Measurements from ENCODE around the gene LDB3. TPM values are rescaled to one million over a fixed set of nuclear protein-coding genes. Genes with fewer than 3 reads are reported as not detected.

Gene LDB3
- total RNA-seq, 1 donor from 2014 or later = 0.46 TPM

- no peak for DNase-seq (ENCODE audit: extremely low spot score, unreplicated experiment)
- H3K4me3 Mint-ChIP-seq (ENCODE audit: unreplicated experiment) = no peak overlapping the region
- no peaks in the 10 kb centered on the region for H3K27me3 Mint-ChIP-seq (ENCODE audit: unreplicated experiment)
- no peaks in the 10 kb centered on the region for H3K36me3 Mint-ChIP-seq (ENCODE audit: unreplicated experiment)
- TF ChIP-seq, protein P1, sequence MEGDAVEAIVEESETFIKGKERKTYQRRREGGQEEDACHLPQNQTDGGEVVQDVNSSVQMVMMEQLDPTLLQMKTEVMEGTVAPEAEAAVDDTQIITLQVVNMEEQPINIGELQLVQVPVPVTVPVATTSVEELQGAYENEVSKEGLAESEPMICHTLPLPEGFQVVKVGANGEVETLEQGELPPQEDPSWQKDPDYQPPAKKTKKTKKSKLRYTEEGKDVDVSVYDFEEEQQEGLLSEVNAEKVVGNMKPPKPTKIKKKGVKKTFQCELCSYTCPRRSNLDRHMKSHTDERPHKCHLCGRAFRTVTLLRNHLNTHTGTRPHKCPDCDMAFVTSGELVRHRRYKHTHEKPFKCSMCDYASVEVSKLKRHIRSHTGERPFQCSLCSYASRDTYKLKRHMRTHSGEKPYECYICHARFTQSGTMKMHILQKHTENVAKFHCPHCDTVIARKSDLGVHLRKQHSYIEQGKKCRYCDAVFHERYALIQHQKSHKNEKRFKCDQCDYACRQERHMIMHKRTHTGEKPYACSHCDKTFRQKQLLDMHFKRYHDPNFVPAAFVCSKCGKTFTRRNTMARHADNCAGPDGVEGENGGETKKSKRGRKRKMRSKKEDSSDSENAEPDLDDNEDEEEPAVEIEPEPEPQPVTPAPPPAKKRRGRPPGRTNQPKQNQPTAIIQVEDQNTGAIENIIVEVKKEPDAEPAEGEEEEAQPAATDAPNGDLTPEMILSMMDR (IDR thresholded peaks at IDR 0.05) = no peak
- H3K27ac Mint-ChIP-seq (ENCODE audit: unreplicated experiment) = peak overlapping the region; percentile 34
- no peaks in the 10 kb centered on the region for H3K9me3 Mint-ChIP-seq (ENCODE audit: unreplicated experiment)
- H3K4me1 Mint-ChIP-seq (ENCODE audit: unreplicated experiment) = peaks cover 50% of the 10 kb centered on the region
These were observed 3.8 kb downstream of the LDB3 start for GRCh38 chr10:86671985-86672710.

DNA sequence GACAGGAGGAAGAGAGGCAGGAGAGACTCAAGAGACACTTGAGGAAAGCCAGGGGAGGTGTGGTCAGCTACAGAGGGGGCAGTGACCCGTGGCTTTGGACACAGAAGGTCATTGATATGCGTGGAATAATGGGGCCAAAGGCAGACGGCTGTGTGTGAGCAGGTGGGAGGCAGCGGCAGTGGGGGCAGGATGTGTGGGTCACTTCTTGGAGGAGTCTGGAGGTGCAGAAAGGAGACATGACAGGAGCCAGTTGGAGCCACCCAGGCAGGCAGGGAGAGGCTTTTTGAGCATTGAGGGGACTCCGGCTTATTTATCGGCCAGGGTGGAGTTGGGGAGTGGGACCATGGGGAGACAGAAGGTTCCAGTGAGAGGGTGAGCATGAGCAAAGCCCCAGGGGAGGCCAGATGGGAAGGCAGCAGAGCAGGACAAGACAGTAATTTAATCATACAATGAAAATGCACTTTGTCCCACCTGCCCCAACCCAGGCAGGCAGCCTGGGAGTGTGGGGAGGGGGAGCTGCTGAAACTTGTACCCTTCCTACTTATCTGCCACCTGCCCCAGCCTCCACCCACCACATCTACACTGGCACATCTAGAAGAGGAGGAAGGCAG, 5.0 kb downstream of the LDB3 start:
- DNase-seq (ENCODE audit: extremely low spot score, unreplicated experiment) = no peak
- Mint-ChIP-seq H3K36me3 (ENCODE audit: unreplicated experiment) (no peaks in the 10 kb centered on the region), H3K27ac (ENCODE audit: unreplicated experiment) (no peak overlapping the region), H3K9me3 (ENCODE audit: unreplicated experiment) (no peaks in the 10 kb centered on the region), H3K27me3 (ENCODE audit: unreplicated experiment) (no peaks in the 10 kb centered on the region), H3K4me3 (ENCODE audit: unreplicated experiment) (no peak overlapping the region), H3K4me1 (ENCODE audit: unreplicated experiment) (peaks cover 41% of the 10 kb centered on the region)
- TF ChIP-seq, protein P1 (IDR thresholded peaks at IDR 0.05) = no peak

- Mint-ChIP-seq H3K27ac (ENCODE audit: unreplicated experiment) (no peak overlapping the region), H3K4me3 (ENCODE audit: unreplicated experiment) (no peak overlapping the region), H3K4me1 (ENCODE audit: unreplicated experiment) (peaks cover 34% of the 10 kb centered on the region), H3K27me3 (ENCODE audit: unreplicated experiment) (no peaks in the 10 kb centered on the region), H3K9me3 (ENCODE audit: unreplicated experiment) (no peaks in the 10 kb centered on the region), H3K36me3 (ENCODE audit: unreplicated experiment) (no peaks in the 10 kb centered on the region)
- DNase-seq (ENCODE audit: extremely low spot score, unreplicated experiment) = no peak
- TF ChIP-seq, protein P1 (IDR thresholded peaks at IDR 0.05) = no peak
These were observed 5.7 kb downstream of the LDB3 start for GRCh38 chr10:86673827-86674581.

- H3K4me1 Mint-ChIP-seq (ENCODE audit: unreplicated experiment) = peaks cover 29% of the 10 kb centered on the region
- H3K4me3 Mint-ChIP-seq (ENCODE audit: unreplicated experiment) = no peak overlapping the region
- DNase-seq (ENCODE audit: extremely low spot score, unreplicated experiment) = no peak
- H3K36me3 Mint-ChIP-seq (ENCODE audit: unreplicated experiment) = no peaks in the 10 kb centered on the region
- TF ChIP-seq, protein P1 (IDR thresholded peaks at IDR 0.05) = no peak
- H3K27me3 Mint-ChIP-seq (ENCODE audit: unreplicated experiment) = no peaks in the 10 kb centered on the region
- no peaks in the 10 kb centered on the region for H3K9me3 Mint-ChIP-seq (ENCODE audit: unreplicated experiment)
- no peak overlapping the region for H3K27ac Mint-ChIP-seq (ENCODE audit: unreplicated experiment)
These were observed 6.6 kb downstream of the LDB3 start for GRCh38 chr10:86674912-86675311.

- Mint-ChIP-seq H3K36me3 (ENCODE audit: unreplicated experiment) (no peaks in the 10 kb centered on the region), H3K27ac (ENCODE audit: unreplicated experiment) (no peak overlapping the region), H3K4me3 (ENCODE audit: unreplicated experiment) (no peak overlapping the region), H3K4me1 (ENCODE audit: unreplicated experiment) (peaks cover 28% of the 10 kb centered on the region), H3K27me3 (ENCODE audit: unreplicated experiment) (no peaks in the 10 kb centered on the region), H3K9me3 (ENCODE audit: unreplicated experiment) (no peaks in the 10 kb centered on the region)
- no peak for DNase-seq (ENCODE audit: extremely low spot score, unreplicated experiment)
- TF ChIP-seq, protein P1 (IDR thresholded peaks at IDR 0.05) = no peak
These were observed 9.1 kb downstream of the LDB3 start for GRCh38 chr10:86677374-86677773.

Data from osteocyte (in vitro differentiated cells).